HepG2 (cell line): ENCODE data around the gene CYP2J2.

Experiments used
- ARNTL ChIP-seq: sonication (generic); formaldehyde crosslinking; IDR thresholded peaks from 2 replicates; pipeline ENCODE4 v1.4.0; 2020; ENCODE audit warnings: mild to moderate bottlenecking, missing genetic modification reagents
- CTCF ChIP-seq: sonication (generic); formaldehyde crosslinking; IDR thresholded peaks from 2 replicates; pipeline ENCODE4 v1.5.0; 2020; ENCODE audit warnings: mild to moderate bottlenecking, missing genetic modification reagents, moderate library complexity
- ELF4 ChIP-seq: sonication (generic); formaldehyde crosslinking; IDR thresholded peaks from 2 replicates; pipeline ENCODE4 v1.5.0; 2020; ENCODE audit warnings: missing genetic modification reagents, mild to moderate bottlenecking, moderate library complexity, borderline replicate concordance
- HMGXB4 ChIP-seq, 2 experiments: sonication (generic) in 1 of 2; formaldehyde crosslinking in 1 of 2; IDR thresholded peaks; 2 replicates each; pipeline versions ENCODE4 v1.4.0 to v1.6.1; 2018 to 2020; ENCODE audit warnings: missing genetic modification reagents in 2 of 2, borderline replicate concordance in 1 of 2, low read depth in 1 of 2, mild to moderate bottlenecking in 1 of 2, missing biosample characterization in 1 of 2
- SAFB2 ChIP-seq: sonication (generic); formaldehyde crosslinking; IDR thresholded peaks from 2 replicates; pipeline ENCODE4 v1.5.1; 2020; ENCODE audit warnings: missing genetic modification reagents, low read depth, mild to moderate bottlenecking, borderline replicate concordance
- SUZ12 ChIP-seq: fragments of 150-350 bp; IDR thresholded peaks from 2 replicates; pipeline ENCODE4 v1.6.1; 2014; ENCODE audit warnings: low read depth, low read length
- ZBTB40 ChIP-seq, 2 experiments: fragments of 450-650 bp in 1 of 2; sonication (generic) in 1 of 2; formaldehyde crosslinking in 1 of 2; IDR thresholded peaks; 2 replicates each; pipeline versions ENCODE4 v1.6.1 to v1.8.0; 2016 to 2022; ENCODE audit warnings: antibody characterized with exemption in 1 of 2, mild to moderate bottlenecking in 1 of 2, missing genetic modification reagents in 1 of 2
- ZMYM4 ChIP-seq: sonication (generic); formaldehyde crosslinking; IDR thresholded peaks from 2 replicates; pipeline ENCODE4 v1.8.1; 2023; ENCODE audit warnings: mild to moderate bottlenecking, missing genetic modification reagents

GRCh38 chr1:59857679-59858354, 68.8 kb downstream of the CYP2J2 start:
- no peak for TF ChIP-seq ZMYM4 (CRISPR knock-in tag)
- TF ChIP-seq SUZ12 = no peak
- TF ChIP-seq HMGXB4 (CRISPR knock-in tag; IDR thresholded peaks at IDR 0.05; ENCODE audit: borderline replicate concordance in 1 of 2, low read depth in 1 of 2) = no peak
- no peak for TF ChIP-seq ELF4
- no peak for TF ChIP-seq ZBTB40 (IDR thresholded peaks at IDR 0.05)
- no peak for TF ChIP-seq ZBTB40 (CRISPR knock-in tag; IDR thresholded peaks at IDR 0.05)
- TF ChIP-seq SAFB2 (CRISPR knock-in tag) = no peak
- TF ChIP-seq ARNTL (CRISPR knock-in tag) = no peak
- TF ChIP-seq CTCF (CRISPR knock-in tag) = no peak
